ENCODE results near the gene SPATS2. TPM values are rescaled to one million over a fixed set of nuclear protein-coding genes. Genes with fewer than 3 reads are reported as not detected.

Gene SPATS2
- total and polyA plus RNA-seq, 2 donors (not counting 1 experiment from before 2014, with no cell fraction given), result 11.3 to 21.5 TPM

- Mint-ChIP-seq H3K4me3 (no peak overlapping the region), H3K27ac (no peak overlapping the region), H3K27me3 (peaks cover under 1% of the 10 kb centered on the region), H3K9me3 (ENCODE audit: insufficient read depth) (no peaks in the 10 kb centered on the region), H3K4me1 (no peaks in the 10 kb centered on the region)
- ATAC-seq (ENCODE audit: low read depth) (no peak), DNase-seq (peak; percentile 25)
- POLR2A ChIA-PET, result no interaction called here
- H3K9ac ChIP-seq (ENCODE audit: low read length), result no peak overlapping the region
- H3K79me2 ChIP-seq (ENCODE audit: control insufficient read depth, insufficient read depth, low read length), result no peaks in the 10 kb centered on the region
- no peaks in the 10 kb centered on the region for H3K9me3 ChIP-seq (ENCODE audit: control extremely low read depth in 1 of 3, control insufficient read depth in 2 of 3, insufficient read depth in 1 of 3, low read length in 2 of 3)
- H3K27me3 ChIP-seq (replicated peaks in 1 of 4; ENCODE audit: control extremely low read depth in 1 of 4, control insufficient read depth in 3 of 4, insufficient read depth in 4 of 4, low read length in 3 of 4), result no peaks in the 10 kb centered on the region
- no peak overlapping the region for H3K4me3 ChIP-seq (ENCODE audit: control extremely low read depth in 1 of 5, extremely low read depth in 1 of 5, insufficient read depth in 1 of 5, low read depth in 2 of 5, low read length in 4 of 5)
- CTCF ChIA-PET, result interaction anchor here (1.7 kb wide), 1 partner anchor 197 kb away, joined by 4 read pairs; no protein-coding TSS in a partner anchor
- no peak overlapping the region for H3K27ac ChIP-seq (ENCODE audit: low read length in 2 of 2)
- no peak for TF ChIP-seq EZH2 (IDR thresholded peaks at IDR 0.05; ENCODE audit: borderline replicate concordance, insufficient read depth, low read depth, low read length, poor library complexity, severe bottlenecking)
- TF ChIP-seq CTCF (IDR thresholded peaks at IDR 0.05), result no peak
- no peak overlapping the region for H3K4me2 ChIP-seq (replicated peaks; ENCODE audit: low read depth, low read length, poor library complexity, severe bottlenecking)
- H2AFZ ChIP-seq (ENCODE audit: insufficient read depth, low read depth, low read length, poor library complexity, severe bottlenecking), result no peak overlapping the region
- H4K20me1 ChIP-seq (ENCODE audit: control insufficient read depth, insufficient read depth, low read length, poor library complexity, severe bottlenecking), result no peaks in the 10 kb centered on the region
- H3K4me1 ChIP-seq (ENCODE audit: control insufficient read depth in 2 of 2, insufficient read depth in 2 of 2, low read length in 2 of 2), result no peaks in the 10 kb centered on the region
- intact Hi-C loops (cut with micrococcal nuclease), result no loop called here
- peaks cover 0 to 37% of the 10 kb centered on the region in 2 experiments for H3K36me3 ChIP-seq (replicated peaks in 1 of 2; ENCODE audit: control extremely low read depth in 1 of 2, control insufficient read depth in 1 of 2, extremely low read depth in 1 of 2, insufficient read depth in 2 of 2, low read length in 1 of 2)
- 96% methylated on average over 18 of the region's 18 CpGs for WGBS (ENCODE audit: insufficient coverage)
These were observed 188.5 kb downstream of the SPATS2 start for GRCh38 chr12:49555631-49556390.
